Duodenal mucosa (tissue), 2 donors: Measurements from ENCODE around the gene SMYD3.
"Not testable (repeated sequence)": the region's sequence is repeated elsewhere in the genome, so short reads cannot be mapped to it uniquely, and the experiment has no call there.

Experiments used
- H3K27ac ChIP-seq: one replicate; pipeline ENCODE4 v1.7.0; 2013; ENCODE audit warnings: low read depth, low read length
- H3K27me3 ChIP-seq, 2 donors: one replicate each; pipeline ENCODE4 v1.7.0; 2013; ENCODE audit warnings: low read length in 2 of 2, control low read depth in 1 of 2; ENCODE audit not compliant: insufficient read depth in 2 of 2, control insufficient read depth in 1 of 2
- H3K36me3 ChIP-seq, 2 donors: one replicate each; pipeline ENCODE4 v1.7.0; 2013; ENCODE audit warnings: low read length in 2 of 2, control low read depth in 1 of 2; ENCODE audit not compliant: insufficient read depth in 2 of 2, control insufficient read depth in 1 of 2
- H3K4me1 ChIP-seq, 2 donors: one replicate each; pipeline ENCODE4 v1.7.0; 2013; ENCODE audit warnings: low read length in 2 of 2, control low read depth in 1 of 2; ENCODE audit not compliant: insufficient read depth in 2 of 2, control insufficient read depth in 1 of 2
- H3K4me3 ChIP-seq, 2 donors: one replicate each; pipeline ENCODE4 v1.7.0; 2013; ENCODE audit warnings: low read length in 2 of 2, low read depth in 1 of 2
- H3K9ac ChIP-seq, 2 donors: one replicate each; pipeline ENCODE4 v1.7.0; 2013; ENCODE audit warnings: low read length in 2 of 2, low read depth in 1 of 2
- H3K9me3 ChIP-seq, 2 donors: one replicate each; pipeline ENCODE4 v1.7.0; 2013; ENCODE audit warnings: low read length in 2 of 2, control low read depth in 1 of 2; ENCODE audit not compliant: control insufficient read depth in 1 of 2

The SMYD3 gene

DNA sequence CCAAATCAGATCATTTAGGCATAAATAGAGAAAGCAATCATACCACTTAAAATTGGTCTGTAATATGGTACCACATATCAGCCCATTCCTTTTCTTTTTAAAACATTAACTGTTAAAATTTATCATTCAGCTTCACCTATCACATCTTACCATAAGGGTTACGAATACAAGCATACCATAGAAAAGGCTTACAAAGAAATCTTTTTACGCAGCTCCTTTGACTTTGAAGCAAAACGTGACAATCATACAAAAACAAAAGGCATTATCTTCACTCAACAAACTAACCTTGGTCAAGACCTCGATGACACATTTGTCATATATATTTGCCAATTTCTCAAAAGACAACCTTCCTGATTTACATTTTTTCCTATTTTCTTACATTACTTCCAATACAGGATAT is 169.0 kb downstream of the SMYD3 start:
- H3K36me3 ChIP-seq = no peaks in the 10 kb centered on the region
- no peaks in the 10 kb centered on the region for H3K27me3 ChIP-seq
- no peak overlapping the region for H3K27ac ChIP-seq
- H3K9me3 ChIP-seq = no peaks in the 10 kb centered on the region
- H3K9ac ChIP-seq = no peak overlapping the region
- no peak overlapping the region for H3K4me3 ChIP-seq
- no peaks in the 10 kb centered on the region for H3K4me1 ChIP-seq

DNA sequence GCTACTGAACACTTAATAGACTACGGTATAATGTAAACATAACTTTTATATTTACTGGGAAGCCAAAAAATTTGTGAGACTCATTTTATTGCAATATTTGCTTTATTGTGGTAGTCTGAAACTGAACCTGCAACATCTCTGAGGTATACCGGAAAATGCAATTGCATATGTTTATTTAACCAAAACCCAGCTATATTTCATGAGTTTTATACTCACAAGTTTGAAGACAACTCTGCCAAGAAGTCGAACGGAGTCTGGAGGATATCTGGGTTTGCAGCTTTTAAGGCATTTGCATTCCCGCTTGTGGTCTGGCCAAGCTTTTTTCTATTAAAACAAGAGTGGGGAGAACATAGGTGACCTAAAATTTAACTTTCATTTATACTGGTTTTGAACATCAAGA is 171.9 kb downstream of the SMYD3 start:
- Histone ChIP-seq H3K9ac (no peak overlapping the region), H3K9me3 (no peaks in the 10 kb centered on the region), H3K27me3 (no peaks in the 10 kb centered on the region), H3K36me3 (no peaks in the 10 kb centered on the region), H3K4me1 (no peaks in the 10 kb centered on the region), H3K27ac (no peak overlapping the region), H3K4me3 (no peak overlapping the region)

DNA sequence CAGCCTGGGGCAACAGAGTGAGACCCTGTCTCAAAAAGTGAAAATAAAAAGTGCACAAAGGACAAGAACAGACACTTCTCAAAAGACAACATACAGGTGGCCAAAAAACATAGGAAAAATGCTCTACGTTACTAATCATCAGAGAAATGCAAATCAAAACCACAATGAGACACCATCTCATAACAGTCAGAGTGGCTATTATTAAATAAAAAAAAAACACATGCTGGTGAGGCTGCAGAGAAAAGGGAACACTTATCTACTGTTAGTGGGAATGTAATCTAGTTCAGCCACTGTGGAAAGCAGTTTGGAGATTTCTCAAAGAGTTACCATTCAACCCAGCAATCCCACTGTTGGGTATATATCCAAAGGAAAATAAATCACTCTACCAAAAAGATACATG is 173.2 kb downstream of the SMYD3 start:
- Histone ChIP-seq H3K9ac (no peak overlapping the region), H3K27ac (no peak overlapping the region), H3K9me3 (no peaks in the 10 kb centered on the region), H3K4me1 (no peaks in the 10 kb centered on the region), H3K27me3 (no peaks in the 10 kb centered on the region), H3K4me3 (no peak overlapping the region), H3K36me3 (no peaks in the 10 kb centered on the region)

- no peaks in the 10 kb centered on the region for H3K4me1 ChIP-seq
- H3K4me3 ChIP-seq = no peak overlapping the region
- H3K27me3 ChIP-seq = no peaks in the 10 kb centered on the region
- no peaks in the 10 kb centered on the region for H3K36me3 ChIP-seq
- no peak overlapping the region for H3K9ac ChIP-seq
- no peak overlapping the region for H3K27ac ChIP-seq
- H3K9me3 ChIP-seq = no peaks in the 10 kb centered on the region
Measured at GRCh38 chr1:246332078-246332477, 175.0 kb downstream of the SMYD3 start.

- Histone ChIP-seq H3K4me3 (no peak overlapping the region), H3K27ac (no peak overlapping the region), H3K9me3 (no peaks in the 10 kb centered on the region), H3K9ac (no peak overlapping the region), H3K36me3 (no peaks in the 10 kb centered on the region), H3K4me1 (no peaks in the 10 kb centered on the region), H3K27me3 (no peaks in the 10 kb centered on the region)
Measured at GRCh38 chr1:246329900-246330299, 177.2 kb downstream of the SMYD3 start.

GRCh38 chr1:246329292-246329691 is 177.8 kb downstream of the SMYD3 start:
- not testable (repeated sequence) for H3K9me3 ChIP-seq, H3K4me3 ChIP-seq, H3K27me3 ChIP-seq, H3K27ac ChIP-seq, H3K4me1 ChIP-seq, H3K9ac ChIP-seq, H3K36me3 ChIP-seq

DNA sequence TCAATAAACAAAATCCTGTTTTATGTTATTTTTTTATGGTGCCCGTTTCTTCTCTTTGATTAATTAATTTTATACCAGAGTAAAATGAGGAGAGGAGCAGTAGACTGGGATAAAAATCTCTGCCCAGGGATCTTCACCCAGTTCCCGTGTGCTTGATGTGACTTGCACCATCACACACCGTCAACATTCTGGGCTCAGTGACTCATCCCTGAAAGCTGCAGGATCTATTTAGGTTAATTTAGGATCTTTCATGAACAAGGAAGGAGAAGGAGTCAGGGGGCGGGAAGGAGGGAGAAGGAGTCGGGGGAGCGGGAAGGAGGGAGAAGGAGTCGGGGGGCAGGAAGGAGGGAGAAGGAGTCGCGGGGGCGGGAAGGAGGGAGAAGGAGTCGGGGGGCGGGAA is 182.4 kb downstream of the SMYD3 start:
- Histone ChIP-seq H3K27me3 (no peaks in the 10 kb centered on the region), H3K36me3 (no peaks in the 10 kb centered on the region), H3K9ac (no peak overlapping the region), H3K4me1 (no peaks in the 10 kb centered on the region), H3K9me3 (no peaks in the 10 kb centered on the region), H3K4me3 (no peak overlapping the region), H3K27ac (no peak overlapping the region)

DNA sequence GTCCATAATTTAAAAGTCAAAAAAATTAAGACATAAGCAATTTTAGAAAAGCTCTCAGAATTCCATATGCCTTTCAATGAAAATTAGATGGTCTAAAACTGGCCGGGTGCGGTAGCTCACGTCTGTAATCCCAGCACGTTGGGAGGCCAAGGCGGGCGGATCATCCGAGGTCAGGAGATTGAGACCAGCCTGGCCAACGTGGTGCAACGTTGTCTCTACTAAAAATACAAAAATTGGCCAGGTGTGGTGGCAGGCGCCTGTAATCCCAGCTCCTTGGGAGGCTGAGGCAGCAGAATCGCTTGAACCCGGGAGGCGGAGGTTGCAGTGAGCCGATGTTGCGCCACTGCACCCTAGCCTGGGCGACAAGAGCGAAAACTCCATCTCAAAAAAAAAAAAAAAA is 183.0 kb downstream of the SMYD3 start:
- not testable (repeated sequence) for H3K9ac ChIP-seq, H3K27me3 ChIP-seq, H3K4me1 ChIP-seq, H3K9me3 ChIP-seq, H3K4me3 ChIP-seq, H3K27ac ChIP-seq, H3K36me3 ChIP-seq

DNA sequence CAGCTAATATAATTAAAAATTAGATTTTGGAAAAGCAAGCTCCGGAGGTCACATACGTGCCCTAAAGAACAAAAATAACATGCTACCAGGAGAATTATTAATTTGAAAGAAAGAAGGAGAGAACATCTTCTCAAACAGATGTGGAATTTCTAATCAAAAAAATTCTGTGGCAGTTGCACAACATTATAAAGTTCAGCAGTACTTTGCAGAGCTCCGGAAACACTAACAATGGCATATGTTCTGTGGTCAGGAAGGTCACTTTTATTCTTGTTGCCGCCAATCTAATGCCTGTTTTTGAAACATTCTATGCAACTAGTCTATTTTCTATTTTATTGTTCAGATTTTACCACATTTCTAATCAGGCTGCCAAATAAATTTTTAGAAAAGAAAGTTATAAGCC is 186.8 kb downstream of the SMYD3 start:
- Histone ChIP-seq H3K4me3 (no peak overlapping the region), H3K9ac (no peak overlapping the region), H3K4me1 (no peaks in the 10 kb centered on the region), H3K36me3 (no peaks in the 10 kb centered on the region), H3K27ac (no peak overlapping the region), H3K9me3 (no peaks in the 10 kb centered on the region), H3K27me3 (no peaks in the 10 kb centered on the region)

DNA sequence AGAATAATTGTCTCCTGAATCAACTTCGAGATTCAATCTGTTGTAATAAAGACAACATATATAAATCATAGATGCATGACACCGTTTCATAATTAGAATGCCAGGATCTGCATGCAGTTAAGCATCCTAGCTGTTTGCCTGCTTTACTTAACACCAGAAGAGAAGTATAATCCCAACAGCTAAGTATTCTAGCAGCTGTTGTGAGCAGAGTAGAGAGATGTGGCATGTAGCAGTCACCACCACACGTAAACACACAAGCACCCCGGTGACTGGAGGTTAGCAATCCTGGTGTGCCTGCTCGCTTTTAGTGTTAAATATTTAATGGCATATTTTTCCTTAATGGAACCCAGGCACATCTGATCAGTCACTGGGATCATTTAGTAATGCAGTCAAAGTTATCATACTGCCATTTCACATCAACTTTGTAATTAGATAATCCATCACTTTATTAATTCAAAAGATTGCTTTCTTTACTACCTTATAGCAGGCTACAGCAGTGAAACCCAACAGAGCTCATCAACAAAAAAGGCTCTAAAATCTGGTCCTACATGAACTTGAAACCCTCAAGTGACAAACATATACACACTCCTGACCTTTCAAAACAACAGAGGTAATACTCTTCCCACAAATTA is 187.9 kb downstream of the SMYD3 start:
- no peaks in the 10 kb centered on the region for H3K4me1 ChIP-seq
- no peak overlapping the region for H3K4me3 ChIP-seq
- no peak overlapping the region for H3K27ac ChIP-seq
- no peaks in the 10 kb centered on the region for H3K36me3 ChIP-seq
- H3K9me3 ChIP-seq = no peaks in the 10 kb centered on the region
- H3K27me3 ChIP-seq = no peaks in the 10 kb centered on the region
- no peak overlapping the region for H3K9ac ChIP-seq

DNA sequence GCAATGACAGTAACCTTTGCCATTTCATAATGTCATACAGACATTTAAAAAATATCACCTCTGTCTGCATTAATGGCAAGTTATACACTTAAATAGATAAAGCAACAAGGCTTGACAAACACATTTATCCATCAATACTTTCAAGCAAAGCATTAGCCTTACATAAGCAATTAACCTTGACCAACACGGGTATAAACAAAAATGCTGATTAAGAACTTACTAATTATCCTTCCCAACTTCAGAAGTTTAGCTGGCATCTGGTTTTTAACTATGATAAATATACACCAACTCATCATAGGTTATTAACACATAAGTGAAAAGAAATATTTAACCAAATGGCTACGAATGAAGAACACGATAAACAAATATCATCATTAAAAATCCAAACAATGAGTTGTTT is 188.5 kb downstream of the SMYD3 start:
- no peaks in the 10 kb centered on the region for H3K27me3 ChIP-seq
- H3K4me1 ChIP-seq = no peaks in the 10 kb centered on the region
- no peak overlapping the region for H3K9ac ChIP-seq
- H3K36me3 ChIP-seq = no peaks in the 10 kb centered on the region
- H3K4me3 ChIP-seq = no peak overlapping the region
- H3K9me3 ChIP-seq = no peaks in the 10 kb centered on the region
- H3K27ac ChIP-seq = no peak overlapping the region
